HCT116 (cell line): ENCODE results near the gene SALL3. TPM values are rescaled to one million over a fixed set of nuclear protein-coding genes. Genes with fewer than 3 reads are reported as not detected.

Experiments
- ATAC-seq: fragments of 200-7000 bp; cut with Tn5 transposase; 2 replicates; pipeline ENCODE4 v1.9.1; 2020; ENCODE audit warnings: mild to moderate bottlenecking, moderate library complexity
- BruUV-seq: library from RNA; stranded (reverse); fragments of 400-500 nt; replicated peaks from 2 replicates; lab custom pipeline; 2021; lab: Mats Ljungman, UMichigan
- CTCF ChIA-PET: fragments of 300-600 bp; sonication (Branson Sonifier 250); formaldehyde crosslinking; loops from one replicate; lab custom pipeline; 2021; ENCODE audit warnings: antibody characterized with exemption; lab: Charles Lee
- POLR2A ChIA-PET: fragments of 300-600, 350-600 bp; sonication (Branson Sonifier 250); formaldehyde crosslinking; loops from one replicate; lab custom pipeline; 2021; ENCODE audit warnings: antibody characterized with exemption; lab: Charles Lee
- RAD21 ChIA-PET, 2 experiments: fragments of 300-600 bp; sonication (Branson Sonifier 250); formaldehyde crosslinking; loops; one replicate each; lab custom pipeline; 2023; ENCODE audit warnings: low total read pairs in 2 of 2; ENCODE audit not compliant: uncharacterized antibody in 2 of 2, unreplicated experiment in 2 of 2, low non-redundant PET in 1 of 2; lab: Charles Lee
- DNase-seq: peaks from one replicate; pipeline ENCODE4 v3.0.0-alpha.2; 2010; ENCODE audit warnings: low read depth, low spot score
- H2AFZ ChIP-seq: fragments of 200-600 bp; shearing (Covaris generic), sonication (generic); 2 replicates; pipeline ENCODE4 v1.6.1; 2017; ENCODE audit warnings: low read depth, mixed run types, mixed read lengths, antibody characterized with exemption, low read length; ENCODE audit not compliant: poor library complexity, severe bottlenecking
- H3K27ac ChIP-seq: 2 replicates; pipeline ENCODE4 v1.5.1; 2012; ENCODE audit warnings: low read depth, low read length
- H3K27me3 ChIP-seq: fragments of 200-600 bp; sonication (generic); 2 replicates; pipeline ENCODE4 v1.6.1; 2016; ENCODE audit warnings: mixed run types, low read length, mixed read lengths; ENCODE audit not compliant: insufficient read depth
- H3K36me3 ChIP-seq, 2 experiments: fragments of 200-500 bp in 1 of 2; fragments of 200-600 bp in 1 of 2; sonication (Bioruptor generic) in 1 of 2; sonication (generic) in 1 of 2; 2 replicates each; pipeline versions ENCODE4 v1.5.1 to v1.6.1; 2014 to 2016; ENCODE audit warnings: low read length in 2 of 2, inconsistent platforms in 1 of 2, mixed read lengths in 1 of 2, mixed run types in 1 of 2; ENCODE audit not compliant: insufficient read depth in 2 of 2, control insufficient read depth in 1 of 2
- H3K4me1 ChIP-seq, 2 experiments: fragments of 200-600 bp in 1 of 2; sonication (generic) in 1 of 2; 2 replicates each; pipeline versions ENCODE4 v1.5.1 to v1.6.1; 2012 to 2017; ENCODE audit warnings: low read length in 2 of 2, inconsistent platforms in 1 of 2, mild to moderate bottlenecking in 1 of 2, mixed read lengths in 1 of 2, mixed run types in 1 of 2, moderate library complexity in 1 of 2; ENCODE audit not compliant: insufficient read depth in 2 of 2, control insufficient read depth in 1 of 2
- H3K4me2 ChIP-seq: fragments of 200-600 bp; sonication (generic); 2 replicates; pipeline ENCODE4 v1.6.1; 2017; ENCODE audit warnings: mixed run types, low read length, mixed read lengths
- H3K4me3 ChIP-seq, 2 experiments: fragments of 200-600 bp in 1 of 2; sonication (generic) in 1 of 2; replicated peaks in 1 of 2; 2 replicates each; pipeline ENCODE4 v1.5.1; 2011 to 2016; ENCODE audit warnings: low read length in 2 of 2, control low read depth in 1 of 2, low read depth in 1 of 2, mild to moderate bottlenecking in 1 of 2, mixed read lengths in 1 of 2, mixed run types in 1 of 2
- H3K79me2 ChIP-seq: fragments of 200-600 bp; sonication (generic); 2 replicates; pipeline ENCODE4 v1.6.1; 2017; ENCODE audit warnings: mild to moderate bottlenecking, mixed run types, low read length, moderate library complexity, mixed read lengths; ENCODE audit not compliant: insufficient read depth
- H3K9ac ChIP-seq: fragments of 200-600 bp; sonication (generic); 2 replicates; pipeline ENCODE4 v1.6.1; 2016; ENCODE audit warnings: low read length, mixed read lengths
- H3K9me2 ChIP-seq: fragments of 200-600 bp; sonication (generic), shearing (Covaris generic); 2 replicates; pipeline ENCODE4 v1.6.1; 2017; ENCODE audit warnings: mixed run types, mild to moderate bottlenecking, moderate library complexity; ENCODE audit not compliant: insufficient read depth
- H3K9me3 ChIP-seq, 2 experiments: fragments of 200-500 bp in 1 of 2; fragments of 200-600 bp in 1 of 2; sonication (Bioruptor generic) in 1 of 2; sonication (generic) in 1 of 2; 2 replicates each; pipeline ENCODE4 v1.6.1; 2014 to 2017; ENCODE audit warnings: low read length in 2 of 2, mixed read lengths in 2 of 2, inconsistent platforms in 1 of 2, low read depth in 1 of 2, mild to moderate bottlenecking in 1 of 2, mixed run types in 1 of 2, moderate library complexity in 1 of 2; ENCODE audit not compliant: control insufficient read depth in 1 of 2, insufficient read depth in 1 of 2
- H4K20me1 ChIP-seq: fragments of 200-600 bp; sonication (generic), shearing (Covaris generic); 2 replicates; pipeline ENCODE4 v1.6.1; 2017; ENCODE audit warnings: mixed run types, mild to moderate bottlenecking, moderate library complexity; ENCODE audit not compliant: insufficient read depth
- CEBPB ChIP-seq: IDR thresholded peaks from 2 replicates; pipeline ENCODE4 v1.6.1; 2012; ENCODE audit warnings: low read depth
- EGR1 ChIP-seq: IDR thresholded peaks from 2 replicates; pipeline ENCODE4 v1.6.1; 2012; ENCODE audit warnings: low read depth
- ELF1 ChIP-seq: IDR thresholded peaks from 2 replicates; pipeline ENCODE4 v1.6.1; 2012; ENCODE audit warnings: low read depth, borderline replicate concordance
- EZH2phosphoT487 ChIP-seq: fragments of 200-600 bp; IDR thresholded peaks from 2 replicates; pipeline ENCODE4 v1.6.1; 2018; ENCODE audit warnings: antibody characterized with exemption, borderline replicate concordance
- FOSL1 ChIP-seq: IDR thresholded peaks from 2 replicates; pipeline ENCODE4 v1.6.1; 2012; ENCODE audit warnings: low read depth
- JUND ChIP-seq: IDR thresholded peaks from 2 replicates; pipeline ENCODE4 v1.6.1; 2012
- RAD21 ChIP-seq: IDR thresholded peaks from 2 replicates; pipeline ENCODE4 v1.6.1; 2012; ENCODE audit warnings: low read depth, mild to moderate bottlenecking
- SP1 ChIP-seq: IDR thresholded peaks from 2 replicates; pipeline ENCODE4 v1.6.1; 2012; ENCODE audit warnings: low read depth
- YY1 ChIP-seq: IDR thresholded peaks from 2 replicates; pipeline ENCODE4 v1.6.1; 2011; ENCODE audit warnings: low read length, low read depth, moderate library complexity, mild to moderate bottlenecking; ENCODE audit not compliant: insufficient replicate concordance; ENCODE audit errors: extremely low read depth
- ZBTB33 ChIP-seq: IDR thresholded peaks from 2 replicates; pipeline ENCODE4 v1.6.1; 2011; ENCODE audit warnings: mild to moderate bottlenecking, low read length, moderate library complexity; ENCODE audit not compliant: insufficient replicate concordance; ENCODE audit errors: extremely low read depth
- ZFX ChIP-seq: fragments of 450-650 bp; IDR thresholded peaks from 2 replicates; pipeline ENCODE4 v1.6.1; 2017
- ZNF274 ChIP-seq: fragments of 200-500 bp; sonication (Bioruptor generic); IDR thresholded peaks from 2 replicates; pipeline ENCODE4 v1.6.1; 2014; ENCODE audit warnings: mild to moderate bottlenecking, low read depth, low read length, inconsistent platforms
- intact Hi-C: fragments of 100-400 bp; cut with micrococcal nuclease; formaldehyde crosslinking; loops from 2 replicates; pipeline ENCODE4 v1.10.0; 2022
- total RNA-seq: library from RNA; stranded (reverse); gene quantifications from one replicate; pipeline ENCODE4 v1.2.1, GENCODE V29; 2021; ENCODE audit not compliant: unreplicated experiment

The SALL3 gene
- total RNA-seq, 1 experiment from 2014 or later: not detected

DNA sequence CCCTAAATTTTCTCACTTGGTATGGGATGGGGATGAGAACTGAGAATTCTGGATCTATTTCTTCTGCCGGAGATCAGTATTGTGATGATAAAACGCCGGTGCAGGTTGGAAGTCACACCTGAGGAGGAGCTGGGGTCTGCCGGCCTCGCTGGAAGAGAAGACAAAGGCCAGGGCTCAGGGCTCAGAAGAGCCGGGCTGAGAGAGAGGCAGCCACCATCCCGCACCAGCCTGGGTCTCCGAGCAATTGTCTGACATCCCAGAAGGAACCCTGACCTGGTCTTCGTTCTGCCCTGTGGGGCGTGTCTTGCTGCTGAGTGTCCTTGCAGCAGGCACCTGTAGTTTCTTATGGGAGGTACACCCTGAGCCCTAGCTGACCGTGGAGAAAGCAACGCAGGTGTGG is 31.4 kb upstream of the SALL3 start:
- peaks cover 35% of the 10 kb centered on the region for H3K27me3 ChIP-seq
- intact Hi-C loops: no loop called here
- DNase-seq (no peak), ATAC-seq (no peak)
- no peaks in the 10 kb centered on the region for H4K20me1 ChIP-seq
- no peak overlapping the region for H3K27ac ChIP-seq
- ChIA-PET RAD21 (no interaction called here), POLR2A (no interaction called here), CTCF (no interaction called here)
- no peak overlapping the region for H2AFZ ChIP-seq
- H3K9ac ChIP-seq: no peak overlapping the region
- no peak overlapping the region for H3K4me3 ChIP-seq
- H3K79me2 ChIP-seq: no peaks in the 10 kb centered on the region
- H3K4me2 ChIP-seq: no peak overlapping the region
- H3K9me3 ChIP-seq: peaks cover 3% of the 10 kb centered on the region in 2 experiments; a peak in 1 of 4 replicates
- no peaks in the 10 kb centered on the region for H3K9me2 ChIP-seq
- no TSS peak for BruUV-seq
- TF ChIP-seq YY1: no peak
- no peak for TF ChIP-seq ELF1
- TF ChIP-seq ZBTB33: no peak
- TF ChIP-seq ZNF274: no peak
- no peak for TF ChIP-seq EZH2phosphoT487
- TF ChIP-seq RAD21: no peak
- no peak for TF ChIP-seq CEBPB
- TF ChIP-seq JUND: no peak
- no peak for TF ChIP-seq ZFX
- TF ChIP-seq EGR1: no peak
- TF ChIP-seq FOSL1: no peak
- TF ChIP-seq SP1: no peak
- H3K36me3 ChIP-seq: no peaks in the 10 kb centered on the region
- H3K4me1 ChIP-seq: no peaks in the 10 kb centered on the region
